IMR-90 (cell line): Measurements from ENCODE around the gene SNX27. TPM values are rescaled to one million over a fixed set of nuclear protein-coding genes. Genes with fewer than 3 reads are reported as not detected.
A peak's percentile ranks its signal among the peaks of the same experiment; 100 is the strongest.
"Not testable (repeated sequence)": the region's sequence is repeated elsewhere in the genome, so short reads cannot be mapped to it uniquely, and the experiment has no call there.

Source experiments
- ATAC-seq: fragments of 200-7000 bp; cut with Tn5 transposase; 2 replicates; pipeline ENCODE4 v1.9.1; 2020; ENCODE audit warnings: low read depth, mild to moderate bottlenecking, moderate library complexity
- BruUV-seq: library from RNA; stranded (reverse); fragments of 400-500 nt; replicated peaks from 2 replicates; lab custom pipeline; 2021; lab: Mats Ljungman, UMichigan
- CTCF ChIA-PET: fragments of 300-600 bp; formaldehyde crosslinking; extraction: SDS; loops from one replicate; lab custom pipeline; 2021; ENCODE audit warnings: antibody characterized with exemption; lab: Yijun Ruan, JAX
- POLR2A ChIA-PET: fragments of 300-600 bp; sonication (Branson Sonifier 250); formaldehyde crosslinking; loops from one replicate; lab custom pipeline; 2022; ENCODE audit warnings: antibody characterized with exemption; ENCODE audit not compliant: unreplicated experiment; lab: Charles Lee
- DNase-seq: peaks from one replicate; pipeline ENCODE4 v3.0.0; 2013
- H2AFZ ChIP-seq: replicated peaks from 2 replicates; pipeline ENCODE3; 2013; ENCODE audit warnings: low read length, mild to moderate bottlenecking; ENCODE audit not compliant: poor library complexity
- H2AK5ac ChIP-seq: 2 replicates; pipeline ENCODE4 v1.6.1; 2013; ENCODE audit warnings: low read depth, low read length, inconsistent platforms
- H2AK9ac ChIP-seq: replicated peaks from 2 replicates; pipeline ENCODE3; 2013; ENCODE audit warnings: mild to moderate bottlenecking, low read depth, low read length, moderate library complexity; ENCODE audit not compliant: poor library complexity
- H2BK120ac ChIP-seq: 2 replicates; pipeline ENCODE4 v1.6.1; 2013; ENCODE audit warnings: low read depth, low read length, inconsistent platforms
- H2BK15ac ChIP-seq: 3 replicates; pipeline ENCODE4 v1.6.1; 2013; ENCODE audit warnings: low read depth, low read length, inconsistent platforms
- H2BK20ac ChIP-seq: 2 replicates; pipeline ENCODE4 v1.6.1; 2013; ENCODE audit warnings: low read depth, mild to moderate bottlenecking, inconsistent platforms, low read length, moderate library complexity
- H2BK5ac ChIP-seq: 2 replicates; pipeline ENCODE4 v1.6.1; 2013; ENCODE audit warnings: mild to moderate bottlenecking, low read depth, low read length, inconsistent platforms; ENCODE audit not compliant: poor library complexity, severe bottlenecking
- H3K14ac ChIP-seq: replicated peaks from 2 replicates; pipeline ENCODE4 v1.6.1; 2013; ENCODE audit warnings: low read depth, low read length, inconsistent platforms
- H3K18ac ChIP-seq: 2 replicates; pipeline ENCODE4 v1.6.1; 2013; ENCODE audit warnings: low read depth, low read length, control low read depth
- H3K23ac ChIP-seq: 2 replicates; pipeline ENCODE4 v1.6.1; 2013; ENCODE audit warnings: low read depth, low read length, inconsistent platforms
- H3K27ac ChIP-seq: 2 replicates; pipeline ENCODE4 v1.5.1; 2013; ENCODE audit warnings: mild to moderate bottlenecking, control low read depth, low read length; ENCODE audit not compliant: insufficient read depth
- H3K27me3 ChIP-seq: 2 replicates; pipeline ENCODE4 v1.6.1; 2013; ENCODE audit warnings: low read length; ENCODE audit not compliant: control insufficient read depth, insufficient read depth
- H3K36me3 ChIP-seq: 2 replicates; pipeline ENCODE4 v1.6.1; 2013; ENCODE audit warnings: low read length, mixed read lengths; ENCODE audit not compliant: control insufficient read depth, insufficient read depth
- H3K4ac ChIP-seq: 2 replicates; pipeline ENCODE4 v1.6.1; 2013; ENCODE audit warnings: low read depth, low read length, inconsistent platforms
- H3K4me1 ChIP-seq: 2 replicates; pipeline ENCODE4 v1.6.1; 2013; ENCODE audit warnings: low read length, mixed read lengths; ENCODE audit not compliant: control insufficient read depth, insufficient read depth
- H3K4me2 ChIP-seq: 2 replicates; pipeline ENCODE4 v1.6.1; 2013; ENCODE audit warnings: low read depth, mild to moderate bottlenecking, control low read depth, low read length, moderate library complexity
- H3K4me3 ChIP-seq: 2 replicates; pipeline ENCODE4 v1.5.1; 2013; ENCODE audit warnings: low read depth, mild to moderate bottlenecking, control low read depth, low read length, moderate library complexity; ENCODE audit not compliant: insufficient read depth
- H3K56ac ChIP-seq: 2 replicates; pipeline ENCODE4 v1.6.1; 2013; ENCODE audit warnings: low read length, inconsistent platforms; ENCODE audit not compliant: insufficient read depth; ENCODE audit errors: extremely low read depth
- H3K79me1 ChIP-seq, 2 experiments: 2 replicates each; pipeline ENCODE4 v1.6.1; 2013; ENCODE audit warnings: low read length in 2 of 2, inconsistent platforms in 1 of 2, low read depth in 1 of 2
- H3K9ac ChIP-seq: 2 replicates; pipeline ENCODE4 v1.6.1; 2013; ENCODE audit warnings: low read depth, low read length, control low read depth
- H3K9me1 ChIP-seq: 2 replicates; pipeline ENCODE4 v1.6.1; 2013; ENCODE audit warnings: low read length, inconsistent platforms; ENCODE audit not compliant: insufficient read depth
- H3K9me3 ChIP-seq: 2 replicates; pipeline ENCODE4 v1.6.1; 2013; ENCODE audit warnings: low read length; ENCODE audit not compliant: control insufficient read depth, insufficient read depth
- H4K20me1 ChIP-seq: 2 replicates; pipeline ENCODE4 v1.6.1; 2013; ENCODE audit warnings: low read length, inconsistent platforms; ENCODE audit not compliant: insufficient read depth
- H4K5ac ChIP-seq: 2 replicates; pipeline ENCODE4 v1.6.1; 2013; ENCODE audit warnings: mild to moderate bottlenecking, low read depth, low read length, control low read depth
- H4K8ac ChIP-seq, 2 experiments: 2 replicates each; pipeline ENCODE4 v1.6.1; 2013; ENCODE audit warnings: low read depth in 2 of 2, low read length in 2 of 2, control low read depth in 1 of 2, inconsistent platforms in 1 of 2
- H4K91ac ChIP-seq: 2 replicates; pipeline ENCODE4 v1.6.1; 2013; ENCODE audit warnings: low read depth, low read length, inconsistent platforms; ENCODE audit not compliant: insufficient read depth
- WGBS, 2 experiments: methylation state at CpG; one replicate each; pipeline versions ENCODE4 v1.1.5 to v1.1.7; 2013; ENCODE audit warnings: missing lambda C conversion rate in 2 of 2; ENCODE audit not compliant: insufficient read length in 1 of 2; ENCODE audit errors: extremely low coverage in 2 of 2; 5-methylcytosine and 5-hydroxymethylcytosine counted together
- dilution Hi-C: fragments of 300-500 bp; cut with HindIII; formaldehyde crosslinking; loops from one replicate; pipeline ENCODE4 v1.14.3; 2018; ENCODE audit warnings: low sequenced_read_pairs; ENCODE audit not compliant: unreplicated experiment
- in situ Hi-C: fragments of 300-500 bp; cut with MboI; formaldehyde crosslinking; loops from 3 replicates; pipeline ENCODE4 v1.14.3; 2019; ENCODE audit warnings: low sequenced_read_pairs, inconsistent platforms, mixed read lengths
- intact Hi-C: fragments of 100-400 bp; cut with micrococcal nuclease; formaldehyde crosslinking; loops from 2 replicates; pipeline ENCODE4 v1.10.0; 2022
- polyA plus RNA-seq, 3 experiments: library from polyadenylated mRNA; depleted of rRNA; stranded (reverse); fragments of >200 nt; gene quantifications; 2 replicates each; pipeline ENCODE4 v1.2.3, GENCODE V29; 2012; ENCODE audit warnings: low replicate concordance in 1 of 3
- total RNA-seq: library from RNA; depleted of rRNA; stranded (reverse); fragments of >200 nt; gene quantifications from 2 replicates; pipeline ENCODE4 v1.2.3, GENCODE V29; 2012

Gene SNX27
- total and polyA plus RNA-seq, 2 of the 4 experiments (the other 2 are of a cell fraction), result 12.3 to 25.6 TPM

DNA sequence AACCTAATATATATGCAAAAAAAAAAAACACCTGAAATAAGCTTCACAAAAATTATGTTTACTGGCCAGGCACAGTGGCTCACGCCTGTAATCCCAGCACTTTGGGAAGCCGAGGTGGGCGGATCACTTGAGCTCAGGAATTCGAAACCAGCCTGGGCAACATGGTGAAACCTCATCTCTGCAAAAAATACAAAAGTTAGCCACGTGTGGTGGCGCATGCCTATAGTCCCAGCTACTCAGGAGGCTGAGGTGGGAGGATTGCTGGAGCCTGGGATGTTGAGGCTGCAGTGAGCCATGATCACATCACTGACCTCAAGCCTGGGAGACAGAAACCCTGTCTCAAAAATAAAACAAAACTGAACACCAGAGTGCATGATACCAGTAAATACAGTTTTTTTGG is 7.1 kb downstream of the SNX27 start:
- H3K27me3 ChIP-seq, H4K5ac ChIP-seq, H3K9me3 ChIP-seq, H3K23ac ChIP-seq, H2AK9ac ChIP-seq, H2BK120ac ChIP-seq, BruUV-seq, dilution Hi-C loops, H3K9me1 ChIP-seq, intact Hi-C loops, POLR2A ChIA-PET, H3K4me3 ChIP-seq, H3K36me3 ChIP-seq, H2BK15ac ChIP-seq, H2AFZ ChIP-seq, H4K8ac ChIP-seq, in situ Hi-C loops, H3K56ac ChIP-seq, H2AK5ac ChIP-seq, H3K18ac ChIP-seq, H2BK5ac ChIP-seq, DNase-seq, H4K91ac ChIP-seq, CTCF ChIA-PET, H3K4me2 ChIP-seq, H3K9ac ChIP-seq, H2BK20ac ChIP-seq, H3K14ac ChIP-seq, ATAC-seq: not testable (repeated sequence)
- Histone ChIP-seq H3K27ac (peak overlapping the region; percentile 18; the same call in 1 of the 2 replicates), H4K20me1 (peaks cover 12% of the 10 kb centered on the region), H3K4me1 (peaks cover 12% of the 10 kb centered on the region), H3K79me1 (peaks cover 16 to 76% of the 10 kb centered on the region in 2 experiments; a peak in 3 of 4 replicates), H3K4ac (0 out of 2 replicates have a peak overlapping the region, but pooled peaks have one; percentile 32)
- WGBS, 2 experiments, result 100% methylated on average over 3 of the region's 6 CpGs; no CpG with 5 or more reads in 1 of the 2 experiments
